NCI-H146 treated with DMSO at 0.1 percent for 48 hours (cell line): ENCODE results near the gene STAM2.
"Not testable (repeated sequence)": the region's sequence is repeated elsewhere in the genome, so short reads cannot be mapped to it uniquely, and the experiment has no call there.

Experiments used
- DNase-seq: peaks from one replicate; lab custom pipeline; 2025; ENCODE audit not compliant: unreplicated experiment; lab: John Stamatoyannopoulos, UW

The STAM2 gene

DNA sequence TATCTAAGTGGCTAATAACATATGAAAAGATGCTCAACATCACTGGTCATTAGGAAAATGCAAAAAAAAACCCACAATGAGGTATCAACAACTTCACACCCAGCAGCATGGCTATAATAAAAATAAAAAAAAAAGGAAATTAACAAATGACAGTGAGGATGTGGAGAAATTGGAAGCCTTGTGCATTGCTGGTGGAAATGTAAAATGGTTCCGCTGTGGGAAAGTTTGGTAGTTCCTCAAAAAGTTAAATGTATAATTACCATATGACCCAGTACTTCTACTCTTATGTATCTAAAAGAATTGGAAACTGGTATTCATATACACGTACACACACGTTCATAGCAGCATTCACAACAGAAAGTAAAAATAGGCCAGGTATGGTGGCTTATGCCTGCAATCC is 61.2 kb downstream of the STAM2 start:
- no peak for DNase-seq

DNA sequence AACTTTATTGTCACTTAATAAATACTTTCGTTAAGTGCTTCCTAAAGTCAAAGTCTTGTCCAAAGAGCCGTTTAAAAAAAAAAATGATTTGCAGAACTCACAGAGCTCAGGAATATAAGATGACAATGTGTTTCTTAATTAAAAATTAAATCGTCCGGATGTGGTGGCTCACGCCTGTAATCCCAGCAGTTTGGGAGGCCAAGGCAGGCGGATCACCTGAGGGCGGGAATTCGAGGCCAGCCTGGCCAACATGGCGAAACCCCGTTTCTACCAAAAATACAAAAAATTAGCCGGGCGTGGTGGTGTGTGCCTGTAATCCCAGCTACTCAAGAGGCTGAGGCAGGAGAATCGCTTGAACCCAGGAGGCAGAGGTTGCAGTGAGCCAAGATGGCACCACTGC is 68.4 kb downstream of the STAM2 start:
- DNase-seq, result not testable (repeated sequence)

GRCh38 chr2:152106464-152106863 is 69.1 kb downstream of the STAM2 start:
- DNase-seq, result no peak

- no peak for DNase-seq
Measured at GRCh38 chr2:152103271-152103670, 72.3 kb downstream of the STAM2 start.

GRCh38 chr2:152100961-152101360 is 74.6 kb downstream of the STAM2 start:
- DNase-seq, result no peak

DNA sequence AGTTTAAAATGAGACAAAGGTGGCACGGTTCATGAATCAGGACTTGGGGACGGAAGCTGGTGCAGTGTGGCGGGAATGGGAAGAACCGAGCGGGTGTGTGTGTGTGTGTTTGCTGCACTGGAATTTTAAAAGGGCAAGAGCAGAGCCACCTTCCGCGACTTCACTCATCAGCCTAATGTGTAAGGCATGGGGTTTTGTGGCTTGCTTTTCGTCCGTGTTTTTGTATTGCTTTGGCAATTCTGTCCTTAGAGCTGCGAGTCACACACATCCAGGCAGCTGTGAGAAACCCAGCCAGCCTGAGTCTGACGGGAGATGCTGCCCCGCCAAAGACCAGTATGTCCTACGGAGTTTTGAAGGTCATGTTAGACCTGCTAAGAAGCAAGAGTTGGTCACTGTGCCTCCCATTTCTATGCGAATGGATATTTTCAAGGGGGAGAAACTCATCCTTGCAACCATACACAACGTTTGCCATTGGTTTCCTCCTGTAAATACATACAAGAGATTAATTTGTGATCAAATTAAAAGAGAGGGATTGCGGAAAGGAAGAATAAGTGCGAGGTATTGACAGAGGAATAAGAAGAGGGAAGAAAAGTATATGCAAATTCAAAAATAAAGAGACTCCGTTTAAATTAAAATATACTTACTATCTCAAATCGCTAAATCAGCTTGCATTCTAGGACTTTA is 76.1 kb downstream of the STAM2 start:
- DNase-seq, result peak; percentile 17

DNA sequence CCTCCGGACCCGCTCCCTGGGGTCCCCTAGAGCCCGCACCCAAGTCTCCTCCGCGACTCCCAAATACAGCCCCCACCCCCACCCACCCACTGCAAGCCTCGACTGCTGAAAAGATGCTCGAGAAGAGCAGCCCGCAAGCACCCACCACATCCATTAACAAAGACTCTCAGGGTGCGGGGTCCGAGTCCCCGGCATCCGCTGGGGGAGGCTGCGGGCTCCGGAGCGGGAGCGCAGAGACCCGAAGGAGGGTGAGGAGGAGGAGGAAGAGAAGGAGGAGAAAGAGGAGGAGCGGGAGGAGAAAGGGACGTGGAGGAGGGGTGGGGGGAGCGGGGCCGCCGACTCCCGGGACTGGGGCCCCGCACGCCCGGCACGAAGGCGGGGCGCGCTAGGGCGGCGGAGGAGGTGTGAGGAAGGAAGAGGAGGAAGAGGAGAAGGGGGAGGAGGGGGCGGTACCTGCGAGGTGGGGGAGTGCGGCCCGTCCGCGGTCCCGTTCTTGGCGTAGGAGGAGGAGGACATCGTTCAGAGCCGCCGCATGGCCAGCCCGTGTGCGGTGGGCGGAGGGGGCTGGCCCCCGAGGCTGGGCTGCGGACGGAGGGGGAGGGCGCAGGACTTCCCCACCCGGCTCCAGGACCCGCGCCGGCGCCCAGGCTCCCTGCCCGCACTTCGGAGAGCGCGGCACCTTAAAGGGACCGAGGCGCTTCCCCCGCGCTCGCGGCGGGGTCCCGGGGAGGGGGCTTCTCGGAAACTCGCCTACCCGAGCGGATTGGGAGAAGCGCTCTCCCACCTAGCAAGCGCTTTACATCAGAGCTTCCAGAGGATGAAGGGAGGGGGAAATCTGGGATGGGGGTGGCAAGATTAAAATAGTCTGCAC is 76.8 kb downstream of the STAM2 start, which contains the start of gene CACNB4:
Gene CACNB4, minus strand, starts transcription at position 549 of the 871 bp plus-strand sequence.
- no peak for DNase-seq

GRCh38 chr2:152097801-152098495 is 77.6 kb downstream of the STAM2 start:
- DNase-seq, result no peak

GRCh38 chr2:152097290-152097800 is 78.2 kb downstream of the STAM2 start:
- no peak for DNase-seq

- DNase-seq, result no peak
Measured at GRCh38 chr2:152095146-152095545, 80.4 kb downstream of the STAM2 start.

DNA sequence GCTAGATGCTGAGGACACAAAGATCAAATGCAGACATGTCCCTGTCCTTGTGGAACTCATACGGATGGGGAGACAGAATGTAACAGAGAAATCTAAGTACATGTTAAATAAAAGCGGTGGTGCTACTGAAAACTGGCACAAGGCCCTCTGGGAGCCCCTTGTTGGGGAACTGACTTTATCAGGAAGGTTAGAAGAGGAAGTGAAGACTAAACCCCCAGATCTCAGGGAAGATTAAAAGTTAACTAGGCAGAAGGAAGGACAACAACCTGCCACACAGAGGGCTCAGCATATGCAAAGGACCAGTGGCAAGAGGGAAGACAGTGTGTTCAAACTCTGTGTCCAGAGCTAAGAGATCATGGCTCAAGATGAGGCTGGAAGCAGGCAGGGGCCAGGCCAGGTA is 81.5 kb downstream of the STAM2 start:
- DNase-seq, result no peak

DNA sequence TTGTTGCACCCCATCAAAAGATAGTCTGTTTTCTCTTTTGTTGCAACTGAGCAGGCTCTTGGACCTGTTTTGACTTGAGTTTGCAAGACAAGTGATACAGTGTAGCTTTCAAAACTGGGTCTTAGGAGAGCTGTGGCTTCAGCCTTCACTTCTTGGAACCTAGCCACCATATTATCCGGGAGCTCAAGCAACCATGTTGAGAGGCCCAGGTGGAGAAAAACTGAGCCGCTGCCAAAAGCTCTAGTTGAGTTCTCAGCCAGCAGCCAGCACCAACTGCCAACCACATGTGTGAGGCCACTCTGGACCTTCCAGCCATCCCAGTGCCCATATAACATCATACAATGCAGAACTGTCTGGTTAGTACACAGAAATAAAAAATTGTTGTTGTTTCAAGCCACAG is 82.1 kb downstream of the STAM2 start:
- DNase-seq, result no peak

DNA sequence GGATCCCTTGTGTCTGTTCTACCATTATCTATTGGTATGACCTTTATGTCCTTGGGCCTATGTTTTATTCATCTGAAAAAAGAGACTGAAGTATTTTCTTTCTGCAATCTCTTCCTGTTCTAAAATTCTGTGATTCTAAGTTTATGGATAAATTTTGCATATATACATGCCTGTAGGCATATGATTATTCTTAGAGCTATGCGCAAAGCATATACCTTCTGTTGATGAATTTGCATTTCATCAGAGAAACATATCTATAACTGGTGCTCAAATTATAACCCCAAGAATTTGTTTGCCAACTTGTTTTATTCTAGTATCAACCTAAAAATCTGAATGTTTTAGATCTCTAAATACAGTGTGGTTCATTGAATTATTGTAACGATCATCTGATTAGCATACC is 83.5 kb downstream of the STAM2 start:
- no peak for DNase-seq

DNA sequence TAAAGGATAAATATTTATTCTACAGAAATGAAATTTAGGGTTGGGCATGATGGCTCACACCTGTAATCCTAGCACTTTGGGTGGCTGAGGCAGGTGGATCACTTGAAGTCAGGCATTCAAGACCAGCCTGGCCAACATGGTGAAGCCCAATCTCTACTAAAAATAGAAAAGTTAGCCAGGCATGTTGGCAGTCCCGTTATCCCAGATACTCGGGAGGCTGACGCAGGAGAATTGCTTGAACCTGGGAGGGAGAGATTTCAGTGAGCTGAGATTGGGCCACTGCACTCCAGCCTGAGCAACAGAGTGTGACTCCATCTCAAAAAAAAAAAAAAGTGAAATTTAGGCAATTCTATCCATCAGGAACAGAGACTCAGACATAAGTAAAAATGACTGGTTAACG is 84.8 kb downstream of the STAM2 start:
- DNase-seq, result not testable (repeated sequence)

DNA sequence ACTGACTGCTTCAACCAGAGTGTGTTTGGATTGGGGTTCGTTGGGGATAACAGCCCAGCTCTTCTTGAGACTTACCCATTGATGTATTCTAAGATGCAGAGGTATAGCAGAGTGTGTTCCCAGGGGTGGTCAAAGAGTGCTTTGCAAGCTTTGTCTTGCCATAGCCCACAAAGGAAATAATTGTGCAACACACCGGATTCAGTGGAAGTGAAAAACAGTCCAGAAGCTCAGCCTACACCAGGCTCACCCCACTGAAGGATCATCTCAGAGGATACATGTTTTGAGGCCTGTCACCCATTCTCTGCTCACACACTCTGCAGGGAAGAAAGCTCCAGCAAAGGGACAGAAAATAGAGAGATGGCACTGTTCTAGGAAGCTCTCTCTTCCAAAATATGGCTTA is 86.3 kb downstream of the STAM2 start:
- no peak for DNase-seq

DNA sequence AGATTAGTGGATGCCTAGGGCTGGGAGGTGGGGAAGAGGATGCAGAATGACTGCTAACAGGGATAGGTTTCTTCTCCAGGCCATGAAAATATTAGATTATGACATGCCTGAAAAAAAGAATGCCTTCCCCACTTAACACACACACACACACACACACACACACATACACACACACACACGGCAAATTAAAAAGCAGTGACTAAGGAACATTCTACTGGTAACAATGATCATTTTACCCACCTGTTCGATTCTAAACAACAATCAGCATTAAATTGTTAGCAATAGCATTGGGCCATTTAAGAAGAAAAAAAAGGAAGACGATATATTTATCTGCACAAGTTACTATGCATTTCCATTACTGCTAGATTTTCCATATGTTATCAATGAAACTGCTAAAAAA is 87.6 kb downstream of the STAM2 start:
- DNase-seq, result no peak

DNA sequence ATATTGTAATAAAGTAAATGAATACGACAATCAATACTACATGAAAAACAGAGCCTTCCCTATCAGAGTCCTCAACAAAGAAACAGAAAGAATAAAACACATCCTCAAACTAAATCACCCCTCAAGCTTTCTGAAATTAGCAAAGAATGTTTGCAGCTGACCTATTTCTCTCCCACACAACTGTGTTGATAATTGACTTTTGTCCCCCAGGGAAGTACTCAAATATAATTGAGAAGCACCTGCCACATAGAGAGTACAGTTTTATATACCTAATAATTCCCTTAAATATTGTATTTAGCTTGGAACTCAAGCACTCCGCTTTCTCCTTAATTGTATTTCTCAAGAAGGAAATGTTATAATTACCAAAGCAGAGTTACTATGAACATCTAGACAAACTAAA is 89.3 kb downstream of the STAM2 start:
- peak; percentile 33 for DNase-seq

DNA sequence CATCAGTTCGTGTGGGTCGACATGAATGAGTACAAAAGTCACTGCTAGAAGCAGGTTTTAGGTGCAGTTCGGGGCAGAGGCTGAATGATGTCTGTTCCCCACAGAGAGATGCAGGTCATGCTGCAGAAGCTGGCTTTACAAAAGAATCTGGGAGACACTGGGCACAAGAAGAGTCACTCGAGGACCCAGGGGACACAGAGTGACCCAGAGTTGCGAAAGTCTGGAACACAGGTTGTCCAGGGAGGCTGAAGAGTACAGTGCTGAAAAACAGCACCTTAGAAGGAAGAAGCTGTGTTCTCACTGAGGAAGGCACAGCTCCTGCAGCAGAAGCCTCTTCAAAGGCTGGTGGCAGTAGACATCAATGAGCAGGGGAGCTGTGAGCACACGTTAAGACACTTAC is 91.5 kb downstream of the STAM2 start:
- DNase-seq, result no peak

DNA sequence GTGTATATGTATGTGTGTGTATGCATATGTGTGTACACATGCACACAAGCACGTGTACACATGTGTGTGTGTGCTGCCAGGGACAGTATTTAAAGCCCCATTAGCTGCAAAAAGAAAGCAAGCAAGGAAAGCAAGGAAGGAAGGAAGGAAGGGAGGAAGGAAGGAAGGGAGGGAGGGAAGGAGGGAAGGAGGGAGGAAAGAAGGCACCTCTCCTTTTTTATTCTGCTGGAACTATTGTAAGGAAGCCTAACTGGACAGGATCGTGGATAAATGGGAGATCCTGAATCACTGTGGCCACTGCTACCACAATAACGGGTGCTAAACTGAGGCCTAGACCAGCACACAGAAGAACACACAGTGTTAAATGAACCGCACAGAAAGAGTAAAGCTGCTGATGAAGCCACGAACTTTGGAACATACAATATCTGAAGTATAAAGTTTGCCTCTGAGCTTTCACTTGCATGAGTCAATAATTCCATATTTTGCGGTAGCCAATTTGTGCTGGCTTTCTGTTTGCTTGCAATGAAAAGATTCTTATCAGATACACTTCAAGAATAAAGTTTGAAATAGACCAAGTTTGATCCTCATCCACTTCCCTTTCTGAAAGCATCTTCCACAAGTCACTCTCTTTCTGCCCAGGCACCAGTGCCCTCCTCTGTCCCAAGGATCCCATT is 92.2 kb downstream of the STAM2 start:
- no peak for DNase-seq

GRCh38 chr2:152078662-152079061 is 96.9 kb downstream of the STAM2 start:
- no peak for DNase-seq

DNA sequence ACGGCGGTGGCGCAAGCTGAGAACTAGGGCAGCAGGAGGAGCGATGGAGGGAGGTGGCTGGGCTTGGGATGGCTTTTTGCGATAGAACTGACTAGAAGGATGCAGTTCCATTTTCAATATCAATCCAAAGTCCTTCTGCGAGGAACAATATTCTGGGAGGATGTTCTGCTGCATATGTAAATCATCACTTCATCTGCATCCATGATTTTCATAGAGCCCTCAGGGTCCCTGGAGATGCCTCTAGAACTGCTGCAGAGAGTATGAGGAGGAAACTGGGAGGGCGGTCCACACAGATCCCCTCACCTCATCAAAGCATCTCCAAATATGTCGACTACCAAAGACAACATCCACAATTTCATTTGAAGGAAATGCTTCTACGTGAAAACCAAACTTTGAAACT is 97.5 kb downstream of the STAM2 start:
- no peak for DNase-seq
